ENCODE measurements around the gene NT5M.
"Not testable (repeated sequence)": the region's sequence is repeated elsewhere in the genome, so short reads cannot be mapped to it uniquely, and the experiment has no call there.

NT5M gene

GRCh38 chr17:17277431-17277830 lies 25.7 kb upstream of the NT5M start:
- H3K36me3 ChIP-seq (ENCODE audit: control insufficient read depth, insufficient read depth, low read length); H3K27ac ChIP-seq (ENCODE audit: insufficient read depth, low read depth, low read length, poor library complexity, severe bottlenecking); H3K4me1 ChIP-seq (ENCODE audit: control insufficient read depth, insufficient read depth, low read length); H3K4me3 ChIP-seq (ENCODE audit: insufficient read depth, low read depth, low read length); H3K9me3 ChIP-seq (ENCODE audit: control insufficient read depth, low read length); H3K27me3 ChIP-seq (ENCODE audit: control insufficient read depth, insufficient read depth, low read length, poor library complexity, severe bottlenecking): not testable (repeated sequence)
- WGBS, 2 experiments, result 94% methylated on average over 5 of the region's 5 CpGs

- Histone ChIP-seq H3K27me3 (ENCODE audit: control insufficient read depth, insufficient read depth, low read length, poor library complexity, severe bottlenecking) (no peaks in the 10 kb centered on the region), H3K9me3 (ENCODE audit: control insufficient read depth, low read length) (no peaks in the 10 kb centered on the region), H3K27ac (ENCODE audit: insufficient read depth, low read depth, low read length, poor library complexity, severe bottlenecking) (no peak overlapping the region), H3K4me3 (ENCODE audit: insufficient read depth, low read depth, low read length) (peak overlapping the region; percentile 92), H3K4me1 (ENCODE audit: control insufficient read depth, insufficient read depth, low read length) (peaks cover 6% of the 10 kb centered on the region), H3K36me3 (ENCODE audit: control insufficient read depth, insufficient read depth, low read length) (no peaks in the 10 kb centered on the region)
- WGBS, 2 experiments, result 97 to 98% methylated on average over 4 of the region's 4 CpGs
Measured at GRCh38 chr17:17279316-17279715, 23.9 kb upstream of the NT5M start.

GRCh38 chr17:17280613-17281549 lies 22.3 kb upstream of the NT5M start, which contains the start of gene COPS3:
TSS of gene COPS3 (minus strand) at chr17:17281246. CDS start at chr17:17281186, 60 bp downstream.
- 1% methylated on average over 80 of the region's 80 CpGs for WGBS, 2 experiments
- Histone ChIP-seq H3K9me3 (ENCODE audit: control insufficient read depth, low read length) (no peaks in the 10 kb centered on the region), H3K4me1 (ENCODE audit: control insufficient read depth, insufficient read depth, low read length) (peaks cover 6% of the 10 kb centered on the region), H3K36me3 (ENCODE audit: control insufficient read depth, insufficient read depth, low read length) (no peaks in the 10 kb centered on the region), H3K27ac (ENCODE audit: insufficient read depth, low read depth, low read length, poor library complexity, severe bottlenecking) (peak within 1 kb of the TSS; percentile 89), H3K4me3 (ENCODE audit: insufficient read depth, low read depth, low read length) (peak within 1 kb of the TSS; percentile 92), H3K27me3 (ENCODE audit: control insufficient read depth, insufficient read depth, low read length, poor library complexity, severe bottlenecking) (no peaks in the 10 kb centered on the region)

- no peaks in the 10 kb centered on the region for H3K4me1 ChIP-seq (ENCODE audit: control insufficient read depth, insufficient read depth, low read length)
- no peak overlapping the region for H3K4me3 ChIP-seq (ENCODE audit: insufficient read depth, low read depth, low read length)
- H3K27me3 ChIP-seq (ENCODE audit: control insufficient read depth, insufficient read depth, low read length, poor library complexity, severe bottlenecking), result no peaks in the 10 kb centered on the region
- H3K9me3 ChIP-seq (ENCODE audit: control insufficient read depth, low read length), result no peaks in the 10 kb centered on the region
- H3K27ac ChIP-seq (ENCODE audit: insufficient read depth, low read depth, low read length, poor library complexity, severe bottlenecking), result no peak overlapping the region
- 95 to 96% methylated on average over 5 of the region's 5 CpGs for WGBS, 2 experiments
- no peaks in the 10 kb centered on the region for H3K36me3 ChIP-seq (ENCODE audit: control insufficient read depth, insufficient read depth, low read length)
Measured at GRCh38 chr17:17285951-17286350, 17.2 kb upstream of the NT5M start.

GRCh38 chr17:17289086-17289485 lies 14.1 kb upstream of the NT5M start:
- Histone ChIP-seq H3K36me3 (ENCODE audit: control insufficient read depth, insufficient read depth, low read length) (no peaks in the 10 kb centered on the region), H3K27ac (ENCODE audit: insufficient read depth, low read depth, low read length, poor library complexity, severe bottlenecking) (no peak overlapping the region), H3K4me1 (ENCODE audit: control insufficient read depth, insufficient read depth, low read length) (no peaks in the 10 kb centered on the region), H3K27me3 (ENCODE audit: control insufficient read depth, insufficient read depth, low read length, poor library complexity, severe bottlenecking) (no peaks in the 10 kb centered on the region), H3K9me3 (ENCODE audit: control insufficient read depth, low read length) (no peaks in the 10 kb centered on the region), H3K4me3 (ENCODE audit: insufficient read depth, low read depth, low read length) (no peak overlapping the region)
- 87% methylated on average over 4 of the region's 4 CpGs for WGBS, 2 experiments

DNA sequence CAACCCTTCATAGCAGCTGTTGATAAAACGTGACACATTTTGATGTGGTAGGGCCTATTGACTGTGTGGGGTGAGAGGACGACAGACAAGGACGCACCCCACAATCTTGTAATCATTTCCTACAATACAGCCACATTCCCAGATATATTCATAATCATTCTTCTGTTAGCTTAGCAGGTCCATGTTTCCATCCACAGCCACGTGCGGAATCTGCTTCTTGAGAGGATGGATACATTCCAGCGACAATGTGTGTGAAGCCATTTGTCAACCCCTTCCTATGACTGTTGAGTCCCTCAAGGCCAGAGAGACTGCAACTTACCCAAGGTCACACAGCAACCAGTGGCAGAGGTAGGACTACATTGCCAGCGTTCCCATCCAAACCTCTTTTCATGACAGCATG lies 13.5 kb upstream of the NT5M start:
- WGBS, 2 experiments, result 85 to 86% methylated on average over 7 of the region's 7 CpGs
- no peaks in the 10 kb centered on the region for H3K27me3 ChIP-seq (ENCODE audit: control insufficient read depth, insufficient read depth, low read length, poor library complexity, severe bottlenecking)
- H3K4me1 ChIP-seq (ENCODE audit: control insufficient read depth, insufficient read depth, low read length), result no peaks in the 10 kb centered on the region

DNA sequence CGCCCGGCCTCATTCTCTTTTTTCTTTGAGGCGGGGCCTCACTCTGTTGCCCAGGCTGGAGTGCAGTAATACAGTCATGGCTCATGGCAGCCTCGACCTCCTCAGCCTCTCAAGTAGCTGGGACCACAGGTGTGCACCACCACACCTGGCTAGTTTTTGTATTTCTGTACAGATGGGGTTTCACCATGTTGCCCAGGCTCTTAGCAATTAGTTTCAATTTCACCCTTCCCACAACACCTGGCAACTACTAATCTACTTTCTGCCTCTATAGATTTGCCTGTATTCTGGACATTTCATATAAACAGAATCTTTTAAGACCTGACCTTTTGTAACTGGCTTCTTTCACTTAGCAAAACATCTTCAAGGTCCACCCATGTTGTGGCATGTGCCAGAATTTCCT lies 8.0 kb upstream of the NT5M start:
- no peaks in the 10 kb centered on the region for H3K9me3 ChIP-seq (ENCODE audit: control insufficient read depth, low read length)
- no peak overlapping the region for H3K27ac ChIP-seq (ENCODE audit: insufficient read depth, low read depth, low read length, poor library complexity, severe bottlenecking)
- H3K4me3 ChIP-seq (ENCODE audit: insufficient read depth, low read depth, low read length), result no peak overlapping the region
- no peaks in the 10 kb centered on the region for H3K27me3 ChIP-seq (ENCODE audit: control insufficient read depth, insufficient read depth, low read length, poor library complexity, severe bottlenecking)
- H3K4me1 ChIP-seq (ENCODE audit: control insufficient read depth, insufficient read depth, low read length), result no peaks in the 10 kb centered on the region
- H3K36me3 ChIP-seq (ENCODE audit: control insufficient read depth, insufficient read depth, low read length), result no peaks in the 10 kb centered on the region
- WGBS, 2 experiments, result 92 to 94% methylated on average over 4 of the region's 4 CpGs

More for the DNA sequence above, 13.5 kb upstream of the NT5M start:
- H3K4me3 ChIP-seq (ENCODE audit: insufficient read depth, low read depth, low read length), result no peak overlapping the region
- H3K27ac ChIP-seq (ENCODE audit: insufficient read depth, low read depth, low read length, poor library complexity, severe bottlenecking), result no peak overlapping the region
- no peaks in the 10 kb centered on the region for H3K9me3 ChIP-seq (ENCODE audit: control insufficient read depth, low read length)
- no peaks in the 10 kb centered on the region for H3K36me3 ChIP-seq (ENCODE audit: control insufficient read depth, insufficient read depth, low read length)

GRCh38 chr17:17297217-17297616 lies 6.0 kb upstream of the NT5M start:
- Histone ChIP-seq H3K27ac (ENCODE audit: insufficient read depth, low read depth, low read length, poor library complexity, severe bottlenecking) (no peak overlapping the region), H3K4me3 (ENCODE audit: insufficient read depth, low read depth, low read length) (no peak overlapping the region), H3K36me3 (ENCODE audit: control insufficient read depth, insufficient read depth, low read length) (no peaks in the 10 kb centered on the region), H3K9me3 (ENCODE audit: control insufficient read depth, low read length) (no peaks in the 10 kb centered on the region), H3K27me3 (ENCODE audit: control insufficient read depth, insufficient read depth, low read length, poor library complexity, severe bottlenecking) (no peaks in the 10 kb centered on the region), H3K4me1 (ENCODE audit: control insufficient read depth, insufficient read depth, low read length) (no peaks in the 10 kb centered on the region)
- WGBS, 2 experiments, result 92 to 100% methylated on average over 2 to 3 of the region's 3 CpGs

- H3K27me3 ChIP-seq (ENCODE audit: control insufficient read depth, insufficient read depth, low read length, poor library complexity, severe bottlenecking), result no peaks in the 10 kb centered on the region
- no peak overlapping the region for H3K4me3 ChIP-seq (ENCODE audit: insufficient read depth, low read depth, low read length)
- H3K9me3 ChIP-seq (ENCODE audit: control insufficient read depth, low read length), result no peaks in the 10 kb centered on the region
- H3K27ac ChIP-seq (ENCODE audit: insufficient read depth, low read depth, low read length, poor library complexity, severe bottlenecking), result no peak overlapping the region
- WGBS, 2 experiments, result 62 to 79% methylated on average over 2 of the region's 3 CpGs
- no peaks in the 10 kb centered on the region for H3K4me1 ChIP-seq (ENCODE audit: control insufficient read depth, insufficient read depth, low read length)
- H3K36me3 ChIP-seq (ENCODE audit: control insufficient read depth, insufficient read depth, low read length), result no peaks in the 10 kb centered on the region
Measured at GRCh38 chr17:17298108-17298507, 5.1 kb upstream of the NT5M start.

GRCh38 chr17:17300624-17301568 lies 2.3 kb upstream of the NT5M start:
- H3K9me3 ChIP-seq (ENCODE audit: control insufficient read depth, low read length), result no peaks in the 10 kb centered on the region
- H3K36me3 ChIP-seq (ENCODE audit: control insufficient read depth, insufficient read depth, low read length), result no peaks in the 10 kb centered on the region
- no peaks in the 10 kb centered on the region for H3K4me1 ChIP-seq (ENCODE audit: control insufficient read depth, insufficient read depth, low read length)
- peak overlapping the region; percentile 71 for H3K27ac ChIP-seq (ENCODE audit: insufficient read depth, low read depth, low read length, poor library complexity, severe bottlenecking)
- H3K27me3 ChIP-seq (ENCODE audit: control insufficient read depth, insufficient read depth, low read length, poor library complexity, severe bottlenecking), result peaks cover 16% of the 10 kb centered on the region
- WGBS, 2 experiments, result 4% methylated on average over 35 of the region's 35 CpGs
- peak overlapping the region; percentile 46 for H3K4me3 ChIP-seq (ENCODE audit: insufficient read depth, low read depth, low read length)

Data from ectodermal cell (in vitro differentiated cells).